Activated T-helper 2 cell treated with anti-CD3 and anti-CD28 coated beads, Interferon-gamma antibody, Interleukin-2, Interleukin-4, amounts not matched to agents 10 μg/mL and 5 μg/mL and 100 μg/mL, durations not matched to agents 14 hours and 24 hours and 36 hours (primary cell): ENCODE results near the gene GRIK1. TPM values are rescaled to one million over a fixed set of nuclear protein-coding genes. Genes with fewer than 3 reads are reported as not detected.

ENCODE experiments used
- DNase-seq: peaks from one replicate; pipeline ENCODE4 v3.0.0; 2021; ENCODE audit warnings: low spot score
- H3K27ac Mint-ChIP-seq: one replicate; pipeline ENCODE4 v1.8.0; 2021; ENCODE audit warnings: mixed read lengths
- H3K27me3 Mint-ChIP-seq: one replicate; pipeline ENCODE4 v1.8.0; 2021; ENCODE audit warnings: low read depth, mixed read lengths
- H3K36me3 Mint-ChIP-seq: one replicate; pipeline ENCODE4 v1.8.0; 2021; ENCODE audit warnings: low read depth, mixed read lengths
- H3K4me1 Mint-ChIP-seq: one replicate; pipeline ENCODE4 v1.8.0; 2021; ENCODE audit warnings: low read depth, mixed read lengths
- H3K4me3 Mint-ChIP-seq: one replicate; pipeline ENCODE4 v1.8.0; 2021; ENCODE audit warnings: low read depth, mild to moderate bottlenecking, moderate library complexity, mixed read lengths
- H3K9me3 Mint-ChIP-seq: one replicate; pipeline ENCODE4 v1.8.0; 2021; ENCODE audit warnings: mixed read lengths
- intact Hi-C: fragments of 100-400 bp; cut with micrococcal nuclease; formaldehyde crosslinking; loops from one replicate; pipeline ENCODE4 v1.15.1; 2023
- total RNA-seq: library from RNA; stranded (reverse); gene quantifications from 2 replicates; pipeline ENCODE4 v1.2.3, GENCODE V29; 2022

The GRIK1 gene
- total RNA-seq, 1 donor from 2014 or later, result not detected

DNA sequence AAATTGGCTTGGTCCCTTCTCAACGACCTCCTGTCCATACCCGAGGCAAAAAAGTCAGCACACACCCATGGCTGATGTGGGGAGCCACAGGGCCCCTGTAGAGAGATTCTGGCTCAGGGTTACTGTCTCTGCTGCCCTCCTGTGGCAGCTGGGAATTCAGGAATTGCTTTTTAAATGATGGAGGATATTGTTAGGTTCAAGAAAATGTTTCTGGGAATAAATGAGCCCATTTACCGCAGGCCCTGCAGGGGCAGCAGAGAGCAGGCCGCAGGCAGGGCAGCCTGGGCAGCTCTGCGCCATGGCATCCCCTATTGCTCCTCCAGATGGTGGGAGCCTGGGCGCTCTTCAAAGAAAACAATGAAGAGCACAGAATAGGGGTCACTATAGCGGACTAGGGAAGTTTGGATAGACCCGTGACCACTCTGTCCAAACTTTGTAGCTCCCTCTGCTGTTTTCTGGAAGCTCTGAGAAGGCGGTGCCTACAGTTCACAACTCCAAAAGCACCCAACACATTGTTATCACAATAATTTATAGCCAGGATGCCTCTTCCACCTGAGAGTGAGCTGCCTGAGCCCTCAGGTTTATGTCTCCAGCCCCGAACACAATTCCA is 440.0 kb downstream of the GRIK1 start:
- Mint-ChIP-seq H3K36me3 (no peaks in the 10 kb centered on the region), H3K27me3 (no peaks in the 10 kb centered on the region), H3K4me3 (no peak overlapping the region), H3K27ac (no peak overlapping the region), H3K9me3 (no peaks in the 10 kb centered on the region), H3K4me1 (no peaks in the 10 kb centered on the region)
- DNase-seq, result no peak
- intact Hi-C loops, result no loop called here

DNA sequence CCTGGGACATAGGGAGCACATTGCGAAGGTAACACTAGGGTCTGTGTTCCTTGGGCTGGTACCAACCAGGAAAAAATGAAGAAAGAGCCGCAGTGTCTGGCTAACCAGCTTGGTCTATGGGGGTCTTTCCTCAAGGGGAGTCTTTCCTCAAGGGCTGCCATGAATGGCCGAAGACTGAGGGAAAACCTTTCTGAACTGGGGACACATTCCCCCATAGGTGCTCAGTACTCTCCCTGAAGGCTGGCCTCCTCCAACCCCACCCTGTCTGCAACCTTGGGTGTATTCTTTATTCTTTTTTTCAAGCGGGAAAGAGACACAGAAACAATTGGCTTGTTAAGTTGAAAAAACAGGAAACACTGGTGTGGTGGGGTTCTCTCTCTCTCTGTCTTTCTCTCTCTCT is 440.6 kb downstream of the GRIK1 start:
- H3K27me3 Mint-ChIP-seq, result no peaks in the 10 kb centered on the region
- intact Hi-C loops, result no loop called here
- H3K36me3 Mint-ChIP-seq, result no peaks in the 10 kb centered on the region
- H3K9me3 Mint-ChIP-seq, result no peaks in the 10 kb centered on the region
- no peak overlapping the region for H3K4me3 Mint-ChIP-seq
- H3K27ac Mint-ChIP-seq, result no peak overlapping the region
- no peaks in the 10 kb centered on the region for H3K4me1 Mint-ChIP-seq
- no peak for DNase-seq

DNA sequence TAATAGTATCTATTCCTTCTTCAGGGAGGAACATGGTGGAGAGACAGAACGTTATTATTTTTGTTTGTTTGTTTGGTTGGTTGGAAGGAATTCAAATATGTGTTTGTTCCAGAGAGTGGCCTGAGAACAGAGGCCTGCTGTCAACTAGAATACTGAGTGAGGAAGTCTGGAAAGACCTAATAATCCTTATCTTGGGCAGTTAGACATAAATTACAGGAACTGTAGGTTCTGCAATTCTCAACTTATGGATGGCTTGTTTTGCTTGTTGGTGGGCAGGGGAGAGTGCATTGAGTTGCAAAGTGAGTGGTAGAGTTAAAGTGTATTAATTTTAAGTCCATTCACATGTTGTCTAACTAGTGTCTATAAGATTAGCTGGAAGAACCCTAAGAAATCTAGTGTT is 443.5 kb downstream of the GRIK1 start:
- no peaks in the 10 kb centered on the region for H3K9me3 Mint-ChIP-seq
- no peaks in the 10 kb centered on the region for H3K27me3 Mint-ChIP-seq
- no peaks in the 10 kb centered on the region for H3K4me1 Mint-ChIP-seq
- no peaks in the 10 kb centered on the region for H3K36me3 Mint-ChIP-seq
- no peak overlapping the region for H3K27ac Mint-ChIP-seq
- no peak overlapping the region for H3K4me3 Mint-ChIP-seq
- DNase-seq, result no peak
- intact Hi-C loops, result no loop called here

DNA sequence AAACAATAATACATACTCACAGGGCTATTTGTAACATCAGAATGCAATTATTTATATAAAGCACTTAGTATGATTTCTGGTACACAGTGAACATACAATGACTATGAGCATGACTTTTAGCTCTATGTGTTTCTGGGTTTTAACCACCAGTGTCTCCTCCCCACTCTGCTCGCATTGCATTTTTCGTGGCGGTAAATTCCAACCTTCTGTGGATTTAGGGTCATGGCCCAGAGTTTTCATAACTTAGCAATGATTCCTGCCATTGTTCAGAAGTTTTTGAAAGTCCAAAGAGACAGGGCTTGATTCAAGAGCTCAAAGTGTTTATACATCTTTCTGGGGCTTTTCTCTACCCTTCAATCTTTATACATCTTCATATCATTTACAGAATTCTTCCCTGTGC is 449.8 kb downstream of the GRIK1 start:
- no peak for DNase-seq
- Mint-ChIP-seq H3K4me3 (no peak overlapping the region), H3K9me3 (peaks cover 6% of the 10 kb centered on the region), H3K27ac (no peak overlapping the region), H3K36me3 (no peaks in the 10 kb centered on the region), H3K27me3 (no peaks in the 10 kb centered on the region), H3K4me1 (no peaks in the 10 kb centered on the region)
- intact Hi-C loops, result no loop called here

- H3K4me1 Mint-ChIP-seq, result no peaks in the 10 kb centered on the region
- intact Hi-C loops, result no loop called here
- no peak for DNase-seq
- no peak overlapping the region for H3K27ac Mint-ChIP-seq
- peaks cover 9% of the 10 kb centered on the region for H3K9me3 Mint-ChIP-seq
- H3K4me3 Mint-ChIP-seq, result no peak overlapping the region
- H3K36me3 Mint-ChIP-seq, result no peaks in the 10 kb centered on the region
- H3K27me3 Mint-ChIP-seq, result no peaks in the 10 kb centered on the region
Measured at GRCh38 chr21:29487154-29487553, 452.6 kb downstream of the GRIK1 start.

Other genes starting within 250 kb of the GRIK1 start
- not detected in 2 replicates for gene CLDN17, start 226.8 kb upstream of the GRIK1 start, total RNA-seq